K562 (cell line): ENCODE results near the gene SMYD2.

Experiments
- CBX2 ChIP-seq: fragments of 200-600 bp; sonication (generic); IDR thresholded peaks from one replicate; pipeline ENCODE4 v1.6.1; 2012; ENCODE audit warnings: mild to moderate bottlenecking, low read length, inconsistent platforms; ENCODE audit not compliant: insufficient read depth, poor library complexity, severe bottlenecking
- CCAR2 ChIP-seq: fragments of 200-400 bp; formaldehyde crosslinking; IDR thresholded peaks from 2 replicates; pipeline ENCODE4 v1.6.1; 2017; ENCODE audit warnings: mild to moderate bottlenecking, low read depth, low read length
- CTCF ChIP-seq, 3 experiments: IDR thresholded peaks in 2 of 3; conservative IDR thresholded peaks in 1 of 3; 2 replicates each; pipeline ENCODE4 v1.5.1; 2011 to 2012; ENCODE audit warnings: low read length in 3 of 3, mild to moderate bottlenecking in 3 of 3, control low read depth in 2 of 3, improper control_type of control experiment in 1 of 3, inconsistent platforms in 1 of 3, low read depth in 1 of 3, mixed read lengths in 1 of 3, moderate library complexity in 1 of 3; ENCODE audit not compliant: insufficient read depth in 2 of 3
- FOS ChIP-seq: IDR thresholded peaks from 3 replicates; pipeline ENCODE4 v1.6.1; 2011; ENCODE audit not compliant: insufficient read length; ENCODE audit errors: extremely low read depth
- MEIS2 ChIP-seq: fragments of 450-650 bp; IDR thresholded peaks from 2 replicates; pipeline ENCODE4 v1.6.1; 2014; ENCODE audit warnings: mild to moderate bottlenecking; ENCODE audit not compliant: partially characterized antibody
- POLR2B ChIP-seq: fragments of 450-650 bp; IDR thresholded peaks from 2 replicates; pipeline ENCODE4 v1.6.1; 2018; ENCODE audit warnings: low read depth; ENCODE audit not compliant: partially characterized antibody
- PRDM10 ChIP-seq: fragments of 450-650 bp; IDR thresholded peaks from 2 replicates; pipeline ENCODE4 v1.6.1; 2018; ENCODE audit not compliant: partially characterized antibody
- SP1 ChIP-seq: sonication (generic); formaldehyde crosslinking; IDR thresholded peaks from 2 replicates; pipeline ENCODE4 v1.8.1; 2022; ENCODE audit warnings: mild to moderate bottlenecking, missing genetic modification reagents
- TBL1XR1 ChIP-seq, 2 experiments: IDR thresholded peaks; 2 replicates each; pipeline ENCODE4 v1.6.1; 2012; ENCODE audit warnings: improper control_type of control experiment in 2 of 2, low read length in 2 of 2, mild to moderate bottlenecking in 1 of 2
- ZNF77 ChIP-seq: fragments of 250-450 bp; sonication (Bioruptor Pico); IDR thresholded peaks from 2 replicates; pipeline ENCODE4 v1.5.0; 2020
- ZSCAN32 ChIP-seq: fragments of 450-650 bp; formaldehyde crosslinking; IDR thresholded peaks from 2 replicates; pipeline ENCODE4 v1.4.0; 2020; ENCODE audit warnings: mild to moderate bottlenecking, moderate library complexity

DNA sequence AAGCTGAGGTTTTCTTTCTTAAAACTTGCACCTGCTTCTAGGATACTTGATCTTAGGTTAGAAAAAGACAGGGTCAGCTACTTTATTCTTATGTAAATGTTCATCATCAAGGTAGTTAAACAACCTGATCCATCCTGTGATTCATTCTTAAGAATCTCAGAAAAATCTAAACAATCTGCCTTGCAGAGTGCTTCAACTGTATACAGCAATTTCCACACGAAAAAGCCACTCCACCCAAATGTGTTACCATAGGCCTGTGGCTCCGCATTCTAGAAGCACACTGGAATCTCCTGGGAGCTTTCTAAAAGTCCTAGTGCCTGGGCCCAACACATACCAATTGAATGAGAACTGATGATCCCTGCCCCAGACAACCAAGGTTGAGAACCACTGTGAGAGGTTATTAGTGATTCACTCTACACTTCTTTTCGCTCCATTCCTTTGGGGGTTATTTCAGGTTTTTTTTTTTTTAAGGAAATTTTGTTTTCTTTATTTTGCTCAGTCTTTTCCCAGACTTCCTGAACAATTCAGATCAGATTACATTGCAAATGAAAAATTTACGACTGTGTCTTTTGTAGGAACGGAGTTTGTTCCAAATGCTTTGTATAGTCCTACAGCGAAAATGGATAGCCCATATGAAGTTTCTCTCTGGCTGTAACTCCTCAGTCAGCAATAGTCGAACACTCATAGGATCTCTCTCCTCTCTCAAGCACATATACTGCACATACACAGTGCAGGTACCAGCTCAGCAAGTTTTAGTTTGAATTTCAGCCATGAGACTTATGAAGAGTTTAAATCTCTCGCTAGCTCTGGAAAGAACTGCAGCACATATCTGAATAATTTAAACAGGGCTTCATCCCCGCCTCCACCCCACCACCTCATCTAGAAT, 16.1 kb downstream of the SMYD2 start:
- TF ChIP-seq ZNF77 (CRISPR knock-in tag) (no peak), CTCF (IDR thresholded peaks at IDR 0.05 in 2 of 3, conservative IDR thresholded peaks at IDR 0.05 in 1 of 3; ENCODE audit: insufficient read depth in 2 of 3, low read depth in 1 of 3, low read length in 3 of 3) (no peak), CCAR2 (no peak), POLR2B (no peak), SP1 (CRISPR knock-in tag) (no peak), ZSCAN32 (CRISPR knock-in tag) (no peak), MEIS2 (no peak), FOS (no peak), TBL1XR1 (IDR thresholded peaks at IDR 0.05; ENCODE audit: low read length in 2 of 2) (no peak), PRDM10 (no peak), CBX2 (no peak)
